SH-SY5Y (cell line): ENCODE results near the gene GLI3.

ENCODE experiments used
- GATA2 ChIP-seq: IDR thresholded peaks from 2 replicates; pipeline ENCODE4 v1.6.1; 2011; ENCODE audit warnings: mild to moderate bottlenecking, low read depth, low read length
- GATA3 ChIP-seq: IDR thresholded peaks from 2 replicates; pipeline ENCODE4 v1.6.1; 2011; ENCODE audit warnings: low read depth, mild to moderate bottlenecking, low read length, moderate library complexity

DNA sequence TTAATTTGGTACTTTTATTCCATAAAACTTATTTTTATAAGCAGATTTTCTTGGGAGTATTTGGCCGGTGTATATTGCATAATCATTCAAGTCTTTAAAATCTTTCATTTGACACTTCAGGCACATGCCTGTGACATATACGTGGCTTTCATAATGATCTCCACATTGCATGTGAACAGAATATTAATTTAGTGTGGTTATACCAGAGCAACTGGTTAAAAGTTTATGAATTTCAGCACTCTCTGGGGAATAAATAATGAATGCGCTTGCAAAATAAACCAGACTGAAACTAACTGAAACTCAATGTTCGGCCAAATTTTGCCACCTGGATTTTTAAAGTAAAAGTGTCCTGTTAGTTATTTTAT is 242.3 kb downstream of the GLI3 start:
- no peak for TF ChIP-seq GATA2
- no peak for TF ChIP-seq GATA3
